EH (cell line): ENCODE measurements around the gene UCK2.

Experiments
- DNase-seq: peaks from one replicate; pipeline ENCODE4 v3.0.0-alpha.2; 2015; ENCODE audit warnings: low read depth

Gene UCK2

DNA sequence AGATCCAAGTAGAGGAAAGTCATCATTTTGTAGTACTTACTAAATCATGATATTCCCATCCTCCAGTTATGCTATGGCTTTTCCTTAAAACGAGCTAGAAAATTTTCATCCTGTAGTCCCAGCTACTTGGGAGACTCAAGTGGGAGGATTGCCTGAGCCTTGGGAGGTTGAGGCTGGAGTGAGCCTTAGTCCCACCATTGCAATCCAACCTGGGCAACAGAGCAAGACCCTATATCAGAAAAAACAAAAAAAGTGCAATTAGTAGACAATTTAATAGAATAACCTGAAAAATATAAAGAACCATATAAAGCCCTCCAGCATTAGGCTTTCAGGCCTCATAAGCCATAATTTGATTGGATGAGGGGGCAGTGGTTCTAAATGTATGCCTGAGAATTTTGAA is 6.8 kb downstream of the UCK2 start:
- DNase-seq: no peak

DNA sequence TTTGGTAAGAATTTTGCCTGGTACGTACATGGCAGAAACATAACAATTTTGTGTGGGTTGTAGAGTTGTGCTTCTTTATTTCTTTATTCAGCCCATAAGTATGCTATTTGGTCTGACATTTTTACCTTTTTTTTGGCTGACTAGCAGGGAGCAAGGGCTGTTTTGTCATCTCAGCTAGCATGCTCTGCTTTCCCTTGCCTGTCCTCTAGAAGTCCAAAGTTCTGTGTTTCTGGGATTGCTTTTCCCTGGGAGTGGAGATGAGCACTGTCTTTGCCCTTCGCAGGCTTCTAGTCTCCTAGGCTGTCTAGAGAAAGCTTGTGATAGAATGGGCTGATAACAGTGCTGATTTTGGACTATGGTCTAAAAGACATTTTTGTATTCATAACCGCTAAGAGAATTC is 7.5 kb downstream of the UCK2 start:
- no peak for DNase-seq

DNA sequence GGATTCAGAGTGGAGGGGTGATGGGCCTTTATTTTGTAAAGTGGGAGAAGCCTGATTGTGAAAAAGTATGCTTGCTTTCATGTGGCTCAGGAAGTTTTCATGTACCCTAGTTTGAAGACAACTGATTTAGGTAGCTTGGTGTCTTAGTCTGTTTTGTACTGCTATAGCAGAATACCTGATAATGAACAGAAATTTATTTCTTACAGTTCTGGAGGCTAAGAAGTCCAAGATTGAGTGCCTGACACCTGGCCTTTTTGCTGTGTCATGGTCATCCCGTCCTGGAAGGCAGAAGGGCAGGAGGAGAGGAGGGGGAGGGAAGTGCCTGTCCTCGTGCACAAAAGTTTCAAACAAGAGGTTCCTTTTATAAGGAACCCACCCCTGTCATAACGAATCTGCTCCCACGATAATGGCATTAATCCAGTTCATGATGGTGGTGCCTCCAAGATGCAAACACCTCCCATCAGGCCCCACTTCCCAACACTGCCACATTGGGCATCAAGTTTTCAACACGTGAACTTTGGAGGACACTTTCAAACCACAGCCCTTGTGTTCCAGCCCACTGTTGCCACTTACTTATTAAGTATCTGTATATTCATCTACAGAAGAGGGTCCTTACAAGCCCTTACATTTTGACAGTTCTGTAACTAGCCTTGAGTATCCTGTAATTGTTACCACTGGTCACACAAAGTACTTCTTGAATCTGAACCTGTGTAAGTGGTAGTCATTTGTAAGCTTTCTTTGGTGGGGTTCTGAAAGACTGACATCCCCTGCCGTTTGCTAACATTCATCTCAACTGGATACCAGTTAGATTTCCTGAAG is 9.5 kb downstream of the UCK2 start:
- DNase-seq: no peak

DNA sequence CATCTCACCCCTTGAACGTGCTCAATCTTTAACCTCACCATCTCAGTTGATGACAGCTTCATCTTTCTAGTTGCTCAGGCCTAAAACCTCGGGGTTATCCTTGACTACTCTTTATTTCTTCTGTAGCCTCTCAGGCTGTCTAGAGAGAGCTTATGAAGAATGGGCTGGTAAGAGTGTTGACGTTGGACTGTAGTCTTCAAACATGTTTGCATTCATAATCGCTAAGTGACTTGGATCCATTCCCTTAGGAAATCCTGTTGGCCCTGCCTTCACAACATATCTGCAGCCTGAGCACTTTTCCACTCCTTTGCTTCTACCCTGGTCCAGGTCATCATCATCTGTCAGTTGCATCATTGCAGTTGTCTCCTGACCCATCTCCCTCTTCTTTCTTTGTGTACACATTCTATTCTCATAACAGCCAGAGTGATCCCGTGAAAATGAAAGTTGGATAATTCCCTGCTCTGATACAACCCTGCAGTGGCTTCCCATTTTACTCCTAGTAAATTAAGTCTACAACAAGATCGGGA is 10.5 kb downstream of the UCK2 start:
- DNase-seq: no peak

DNA sequence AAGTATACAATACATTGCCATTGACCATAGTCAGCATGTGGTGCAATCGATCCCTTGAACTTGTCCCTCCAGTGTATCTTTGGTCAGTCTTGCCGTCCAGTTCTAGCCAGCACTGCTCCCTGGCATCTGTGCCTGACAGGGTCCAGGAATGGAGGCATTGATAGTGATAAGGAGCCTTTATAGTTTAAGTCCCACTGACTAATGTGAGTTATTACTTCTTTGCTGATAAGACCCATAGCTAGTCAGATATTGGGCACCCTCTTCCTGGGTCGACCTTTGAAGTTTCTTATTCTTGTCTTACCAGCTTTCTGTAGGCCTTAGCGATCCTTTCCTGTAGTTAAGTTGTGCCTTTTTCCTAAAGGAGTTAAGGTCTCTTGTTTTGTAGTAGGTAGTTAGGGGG is 13.0 kb downstream of the UCK2 start:
- no peak for DNase-seq

DNA sequence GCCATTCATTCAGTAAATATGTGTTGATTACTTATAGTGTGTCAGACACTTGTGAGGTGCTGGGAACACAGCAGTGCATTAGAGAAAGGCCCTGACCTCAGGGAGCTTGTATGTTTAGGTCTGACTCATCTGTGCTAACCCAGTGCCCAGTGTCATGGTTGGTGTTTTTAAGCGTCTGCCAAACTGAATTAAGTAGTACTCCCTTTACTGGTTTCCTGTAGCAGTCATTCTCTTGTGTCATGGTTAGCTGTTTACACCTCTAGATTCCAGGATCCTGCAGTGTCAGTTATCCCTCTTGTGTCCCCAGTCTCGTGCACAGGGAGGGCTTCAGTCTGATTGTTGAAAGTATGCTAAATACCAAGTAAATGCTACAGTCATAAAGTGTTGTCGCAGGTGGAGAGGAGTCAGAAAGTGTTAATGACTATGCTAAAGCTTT is 14.2 kb downstream of the UCK2 start:
- DNase-seq: peak; percentile 68

DNA sequence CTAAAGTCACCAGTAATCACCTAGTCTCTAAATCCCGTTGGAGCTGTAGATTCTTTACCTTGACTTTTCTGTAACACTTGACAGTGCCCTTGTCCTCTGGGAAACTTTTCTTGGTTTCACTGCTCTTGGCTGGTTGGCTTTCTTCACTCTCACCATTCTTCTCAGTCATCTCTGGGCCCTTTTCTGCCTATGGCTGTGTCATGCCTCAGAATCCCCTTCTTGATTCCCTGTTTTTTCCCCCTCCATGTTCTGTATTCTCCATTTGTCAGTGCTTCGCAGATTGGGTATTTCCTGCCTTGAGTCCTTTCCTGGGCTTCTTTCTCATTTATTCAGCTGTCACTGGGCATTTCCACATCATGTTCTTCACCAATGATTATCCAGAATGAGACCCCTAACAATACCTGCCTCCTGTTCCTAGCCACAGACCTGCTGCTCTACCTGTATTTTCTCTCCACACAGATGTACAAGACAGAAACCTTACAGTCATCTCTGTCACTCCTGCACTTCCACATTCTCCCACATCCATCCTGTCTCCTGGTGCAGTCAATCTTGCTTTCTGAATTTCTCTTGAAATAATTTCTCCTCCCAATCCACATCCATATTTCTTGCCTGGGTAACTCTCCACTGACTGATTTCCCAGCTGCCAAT is 14.7 kb downstream of the UCK2 start:
- no peak for DNase-seq

DNA sequence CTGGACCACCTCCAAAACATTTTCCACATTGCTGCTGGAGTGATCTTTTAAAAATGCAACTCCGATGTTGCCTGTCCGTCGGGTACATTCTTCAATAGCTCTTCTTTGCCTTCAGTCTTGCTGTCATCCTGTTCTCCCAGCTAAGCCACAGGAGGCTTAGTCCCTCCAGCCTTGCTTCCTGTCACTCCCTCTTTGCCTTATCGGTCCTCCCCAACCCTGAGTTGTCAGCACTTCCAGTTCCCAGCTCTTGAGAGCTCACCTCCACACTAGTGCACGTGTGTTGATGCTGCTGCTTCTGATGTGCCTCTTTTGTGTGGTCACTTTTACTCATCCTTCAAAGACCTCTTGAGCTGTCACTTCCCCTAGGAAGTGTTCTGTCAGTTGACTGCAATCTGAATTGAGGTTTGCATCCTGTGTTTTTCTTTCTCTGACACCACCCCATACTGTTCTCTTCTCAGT is 15.3 kb downstream of the UCK2 start:
- DNase-seq: peak; percentile 51

DNA sequence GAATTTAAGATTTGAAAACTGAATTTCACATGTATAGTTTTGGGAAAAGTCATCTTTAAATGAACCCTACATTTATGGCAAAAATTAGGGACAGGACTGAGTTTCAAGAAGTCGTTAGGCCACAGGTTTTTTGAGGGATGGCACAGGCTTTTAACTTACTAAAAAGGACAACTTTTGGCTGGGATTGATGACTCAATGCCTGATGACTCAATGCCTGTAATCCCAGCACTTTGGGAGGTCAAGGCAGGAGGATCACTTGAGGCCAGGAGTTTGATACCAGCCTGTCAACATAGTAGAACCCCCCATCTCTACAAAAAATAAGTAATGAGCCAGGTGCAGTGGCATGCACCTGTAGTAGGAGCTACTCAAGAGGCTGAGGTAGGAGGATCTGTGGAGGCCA is 15.9 kb downstream of the UCK2 start:
- peak; percentile 57 for DNase-seq

DNA sequence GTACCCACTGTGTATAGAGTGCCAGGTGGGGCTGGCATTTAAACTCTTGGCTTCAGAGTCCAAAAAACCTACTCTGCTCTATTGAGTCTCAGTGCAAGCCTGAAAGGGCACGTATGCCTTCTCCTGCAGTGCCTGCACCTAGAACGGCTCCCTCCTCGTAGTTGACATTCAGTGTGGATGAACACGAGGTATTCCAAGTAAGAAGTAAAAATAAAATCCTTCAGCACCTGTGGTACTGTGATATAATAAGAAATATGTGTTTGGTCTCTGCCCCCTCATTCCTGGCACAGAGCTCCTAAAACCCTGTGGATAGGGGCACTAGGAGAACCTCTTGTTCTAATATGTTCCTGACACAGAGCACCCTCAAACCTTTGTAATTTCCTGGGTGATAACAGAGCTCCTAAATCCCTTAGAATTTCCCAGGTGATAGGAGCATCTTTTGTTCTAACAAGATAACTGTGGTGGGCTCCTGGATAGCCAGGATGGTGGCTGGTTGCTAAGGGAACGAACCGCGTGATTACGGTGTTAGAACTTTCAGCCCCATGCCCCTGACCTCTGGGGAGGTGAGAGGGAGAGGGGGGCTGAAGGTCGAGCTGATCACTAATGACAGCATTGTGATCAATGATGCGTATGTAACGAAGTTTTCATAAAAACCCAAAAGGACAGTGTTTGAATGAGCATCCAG is 16.8 kb downstream of the UCK2 start:
- no peak for DNase-seq

DNA sequence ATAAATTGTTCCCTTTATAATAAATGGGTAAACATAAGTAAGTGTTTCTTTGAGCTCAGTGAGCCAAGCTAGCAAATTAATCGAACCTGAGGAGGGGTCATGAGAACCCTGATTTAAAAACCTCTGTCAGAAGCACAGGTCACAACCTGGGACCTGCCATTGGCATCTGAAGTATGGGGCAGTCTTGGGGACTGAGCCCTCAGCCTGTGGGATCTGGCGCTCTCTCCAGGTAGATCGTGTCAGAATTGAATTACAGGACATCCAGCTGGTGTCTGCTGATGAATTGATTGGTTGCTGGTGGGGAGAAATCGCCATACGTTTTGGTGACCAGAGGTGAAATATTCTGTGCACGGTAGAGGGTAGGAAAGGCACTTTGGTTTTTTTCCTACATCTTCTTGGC is 17.5 kb downstream of the UCK2 start:
- no peak for DNase-seq

DNA sequence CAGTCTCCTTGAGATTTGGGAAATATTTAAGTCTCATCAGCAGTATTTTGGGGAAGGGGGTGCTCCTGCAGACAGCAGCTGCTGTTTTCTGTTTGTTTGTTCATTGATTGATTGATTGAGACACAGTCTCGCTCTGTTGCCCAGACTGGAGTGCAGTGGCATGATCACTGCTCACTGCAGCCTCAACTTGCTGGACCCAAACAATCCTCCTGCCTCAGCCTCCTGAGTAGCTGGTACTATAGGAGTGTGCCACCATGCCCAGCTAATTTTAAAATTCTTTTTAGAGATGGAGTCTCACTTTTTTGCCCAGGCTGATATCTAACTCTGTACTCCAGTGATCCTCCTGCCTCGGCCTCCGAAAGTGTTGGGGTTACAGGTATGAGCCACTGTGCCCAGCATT is 18.2 kb downstream of the UCK2 start:
- DNase-seq: no peak

DNA sequence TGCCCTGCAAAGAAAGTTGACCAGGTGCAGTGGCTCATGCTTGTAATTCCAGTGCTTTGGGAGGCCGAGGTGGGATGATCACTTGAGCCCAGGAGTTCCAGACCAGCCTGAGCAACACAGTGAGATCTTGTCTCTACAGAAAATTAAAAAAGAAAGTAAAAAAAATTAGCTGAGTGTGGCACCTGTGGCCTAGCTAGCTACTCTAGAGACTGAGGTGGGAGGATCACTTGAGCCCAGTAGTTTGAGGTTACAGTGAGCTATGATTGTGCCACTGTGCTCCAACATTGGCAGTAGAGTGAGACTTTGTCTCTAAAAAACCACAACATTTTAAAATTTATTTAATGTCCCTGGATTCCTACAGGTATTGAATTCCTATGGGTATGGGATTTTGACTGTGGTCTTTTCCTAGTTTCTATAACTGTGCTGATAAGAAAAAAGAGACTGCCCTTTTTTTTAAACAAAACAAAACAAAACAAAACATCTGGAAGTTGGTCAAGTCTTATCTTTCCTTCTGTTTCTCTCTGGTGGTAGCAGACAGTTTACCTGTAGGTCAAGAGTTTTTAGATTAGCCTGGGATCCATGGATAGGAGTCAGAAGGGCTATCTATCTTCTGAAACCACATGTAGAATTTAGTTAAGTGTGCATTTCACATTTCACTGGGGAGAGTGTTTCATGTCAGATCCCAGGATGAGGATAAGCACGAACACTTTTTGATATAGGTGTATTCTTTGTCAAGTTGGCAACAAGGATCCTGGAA is 18.8 kb downstream of the UCK2 start:
- DNase-seq: no peak

DNA sequence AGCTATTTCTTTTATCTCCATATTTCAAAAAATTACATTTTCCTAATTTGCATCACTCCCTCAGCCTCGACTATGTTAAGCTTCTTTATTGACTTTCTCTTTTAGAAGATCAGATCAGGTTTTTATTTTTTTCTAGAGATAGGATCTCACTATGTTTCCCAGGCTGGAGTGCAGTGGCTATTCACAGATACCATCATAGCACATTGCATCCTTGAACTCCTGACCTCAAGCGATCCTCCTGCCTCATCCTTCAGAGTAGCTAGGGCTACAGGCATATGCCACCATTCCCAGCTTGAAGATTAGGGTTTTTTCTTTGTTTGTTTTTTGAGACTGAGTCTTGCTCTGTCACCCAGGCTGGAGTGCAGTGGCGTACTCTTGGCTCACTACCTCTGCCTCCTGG is 20.1 kb downstream of the UCK2 start:
- peak; percentile 38 for DNase-seq

DNA sequence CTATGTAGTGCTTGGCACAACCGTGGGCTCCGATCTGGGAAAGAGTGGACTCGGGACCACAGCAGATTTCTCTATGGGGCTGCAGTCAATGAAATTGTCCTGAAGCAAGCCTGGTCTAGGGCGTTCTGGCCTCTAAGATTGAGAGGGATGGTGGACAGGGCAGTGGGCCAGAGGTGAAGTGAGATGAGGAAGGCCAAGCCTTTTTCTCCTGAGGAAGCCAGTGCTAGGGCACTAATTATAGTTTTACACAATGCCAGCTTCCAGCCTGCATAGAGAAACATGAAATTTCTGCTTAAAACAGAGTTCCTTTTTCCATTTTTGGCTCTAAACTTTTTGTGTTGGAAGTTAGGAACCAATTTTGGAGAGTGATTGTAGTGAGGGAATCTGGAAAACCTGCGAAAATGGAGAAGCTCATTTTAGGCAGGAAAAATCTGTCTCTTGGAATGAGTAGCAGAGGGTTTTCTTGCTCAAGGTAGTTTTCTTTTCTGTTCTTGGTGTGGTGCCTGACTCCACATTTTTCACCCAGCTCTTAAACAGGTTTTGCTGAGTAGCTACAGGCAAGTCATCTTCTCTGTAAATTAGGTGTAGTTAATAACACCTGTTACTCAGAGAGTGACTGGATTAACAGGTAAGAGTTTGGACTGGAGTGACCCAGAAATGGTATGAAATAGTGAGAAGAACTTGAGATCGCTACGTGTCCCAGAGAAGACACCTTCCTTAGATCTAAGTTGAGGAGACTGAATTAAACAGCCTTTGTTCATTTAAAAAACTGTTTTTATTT is 22.1 kb downstream of the UCK2 start:
- DNase-seq: no peak

DNA sequence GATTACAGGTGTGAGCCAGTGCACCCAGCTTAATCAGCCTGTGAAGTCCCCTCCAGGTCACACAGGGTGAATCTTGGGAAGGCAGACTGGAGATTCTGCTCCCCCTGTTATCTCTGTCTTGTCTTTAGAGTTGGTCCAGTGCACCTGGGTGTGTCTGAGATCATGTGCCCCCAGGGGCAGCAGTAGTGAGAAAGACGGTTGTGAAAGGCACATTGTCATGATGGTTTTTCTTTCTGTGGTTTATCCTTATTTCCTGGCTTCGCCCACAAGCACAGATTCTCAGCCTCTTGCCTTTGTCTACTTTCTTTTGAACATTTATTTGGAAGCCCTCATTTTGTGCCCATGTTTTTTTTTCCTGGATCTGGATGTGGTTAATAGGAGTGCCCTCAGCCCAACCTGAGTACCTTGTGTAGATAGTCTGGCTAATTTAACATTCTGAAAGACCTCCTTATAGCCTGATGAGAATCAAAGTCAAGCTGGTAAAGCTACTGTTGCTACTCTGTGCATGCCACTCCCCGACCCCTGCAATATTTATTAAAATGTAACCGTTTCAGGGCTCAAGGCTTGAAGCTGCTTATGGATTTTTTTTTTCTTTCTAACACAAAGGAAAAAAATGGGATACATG is 23.7 kb downstream of the UCK2 start:
- peak; percentile 67 for DNase-seq

DNA sequence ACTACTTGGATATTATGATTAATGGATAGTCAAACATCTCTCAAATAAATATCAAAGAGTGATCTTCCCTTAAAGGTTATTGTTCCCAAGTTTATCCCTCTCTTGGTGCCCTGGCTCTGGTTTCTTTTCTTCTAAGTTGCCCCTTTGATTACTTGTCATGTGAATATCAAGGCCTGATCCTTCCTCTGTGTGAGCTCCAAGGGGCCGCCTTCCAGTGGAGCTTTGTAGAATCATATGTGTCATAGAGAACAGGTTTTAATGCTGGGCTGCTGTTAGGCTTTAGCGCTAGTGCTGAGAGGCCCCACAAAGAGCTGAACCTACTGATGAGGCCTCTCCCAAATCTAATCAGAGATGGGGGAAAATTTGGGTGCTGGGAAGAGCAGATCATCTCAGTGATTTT is 25.5 kb downstream of the UCK2 start:
- DNase-seq: no peak

DNA sequence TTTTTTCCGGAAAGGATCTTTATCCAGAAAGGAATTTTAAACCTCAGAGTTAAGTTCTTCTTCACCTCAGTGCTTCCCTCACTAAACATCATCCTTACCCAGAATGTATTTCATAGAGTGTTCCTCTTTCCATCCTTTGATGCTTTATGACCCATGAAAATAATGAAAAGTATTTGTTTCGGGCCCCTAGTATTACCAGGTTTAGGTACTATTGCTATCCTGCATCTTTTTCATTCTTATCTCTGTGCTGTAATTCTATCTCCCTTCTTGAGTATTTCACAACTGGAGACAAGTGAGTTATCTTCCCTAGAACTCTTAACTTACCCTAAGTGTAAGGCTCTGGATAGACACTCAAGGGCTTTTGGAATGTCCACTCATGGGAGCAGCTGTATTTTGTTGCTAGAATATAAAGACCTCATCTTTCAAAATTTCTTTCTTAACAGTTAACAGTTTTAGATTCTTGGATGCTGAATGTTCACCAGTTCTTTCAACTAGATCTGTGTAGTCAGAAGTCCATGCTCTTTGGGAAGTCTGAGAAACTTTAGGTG is 26.2 kb downstream of the UCK2 start:
- peak; percentile 65 for DNase-seq

DNA sequence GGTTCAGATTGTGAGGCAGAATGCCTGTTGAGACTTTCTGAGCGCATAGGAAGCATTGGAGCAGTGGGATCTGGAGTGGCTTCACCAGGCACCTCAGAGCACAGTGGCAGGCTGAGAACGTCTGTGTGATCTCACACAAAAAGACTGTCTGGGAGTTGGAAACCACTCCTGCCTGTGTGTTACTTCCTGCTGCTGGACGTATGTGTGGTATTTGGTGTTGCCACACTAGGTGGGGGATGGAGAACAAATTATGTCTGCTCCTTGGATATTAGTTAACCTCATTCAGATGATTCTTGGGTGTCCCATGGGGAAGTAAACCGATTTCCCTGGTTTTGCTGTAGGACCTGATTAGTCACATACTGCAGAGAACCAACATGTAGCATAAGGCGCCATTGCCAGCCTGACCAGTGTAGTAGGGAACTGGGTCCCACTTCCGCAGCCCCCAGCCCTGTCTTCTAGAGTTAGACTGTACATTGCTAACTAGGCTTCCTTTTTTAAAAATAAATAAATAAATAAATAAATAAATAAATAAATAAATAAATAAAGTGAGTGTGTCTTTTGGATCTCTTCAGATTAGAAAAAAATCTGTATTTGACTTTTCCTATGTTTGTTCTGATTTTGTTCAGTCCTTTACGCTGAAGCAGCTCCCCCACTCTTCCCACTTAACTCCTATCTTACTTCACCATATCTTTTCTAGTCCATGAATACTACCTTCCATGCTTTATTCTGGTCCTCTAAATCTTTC is 26.9 kb downstream of the UCK2 start:
- peak; percentile 97 for DNase-seq
